ENCODE measurements around the gene RPS25.

GRCh38 chr11:119014209-119014924, 3.8 kb downstream of the RPS25 start:
- TF ChIP-seq POLR2AphosphoS5 (IDR thresholded peaks at IDR 0.05) (no peak), EP300 (IDR thresholded peaks at IDR 0.05) (no peak), CTCF (IDR thresholded peaks at IDR 0.05) (no peak)
